ENCODE measurements around the gene SFI1. TPM values are rescaled to one million over a fixed set of nuclear protein-coding genes. Genes with fewer than 3 reads are reported as not detected.

The SFI1 gene
- total RNA-seq, 2 donors from 2014 or later = 42.0 to 52.6 TPM

- Histone ChIP-seq H3K4me1 (ENCODE audit: control insufficient read depth, insufficient read depth, low read length) (no peaks in the 10 kb centered on the region), H3K27ac (ENCODE audit: low read depth, low read length) (no peak overlapping the region), H3K9me3 (ENCODE audit: control insufficient read depth, low read length) (no peaks in the 10 kb centered on the region), H3K9ac (ENCODE audit: extremely low read depth, low read length, poor library complexity, severe bottlenecking) (no peak overlapping the region), H3K36me3 (ENCODE audit: control insufficient read depth, insufficient read depth, low read length) (no peaks in the 10 kb centered on the region), H3K27me3 (ENCODE audit: control insufficient read depth, insufficient read depth, low read length, poor library complexity, severe bottlenecking) (no peaks in the 10 kb centered on the region), H3K4me3 (ENCODE audit: low read length) (no peak overlapping the region)
- Mint-ChIP-seq H3K9me3 (no peaks in the 10 kb centered on the region), H3K4me3 (no peak overlapping the region), H3K36me3 (ENCODE audit: low read depth) (peaks cover 8% of the 10 kb centered on the region), H3K4me1 (peaks cover 2% of the 10 kb centered on the region), H3K27me3 (ENCODE audit: insufficient read depth) (no peaks in the 10 kb centered on the region), H3K27ac (no peak overlapping the region)
- DNase-seq = no peak
- 95 to 100% methylated on average over 1 to 2 of the region's 2 CpGs for WGBS, 2 experiments (ENCODE audit: insufficient coverage in 1 of 2, insufficient read length in 1 of 2)
- TF ChIP-seq CTCF (conservative IDR thresholded peaks at IDR 0.05) = no peak
Observed at GRCh38 chr22:31561970-31562369, 65.6 kb downstream of the SFI1 start.

GRCh38 chr22:31566484-31566883 lies 70.1 kb downstream of the SFI1 start:
- H3K9me3 Mint-ChIP-seq = no peaks in the 10 kb centered on the region
- Histone ChIP-seq H3K4me3 (ENCODE audit: low read length) (no peak overlapping the region), H3K27me3 (ENCODE audit: control insufficient read depth, insufficient read depth, low read length, poor library complexity, severe bottlenecking) (no peaks in the 10 kb centered on the region), H3K4me1 (ENCODE audit: control insufficient read depth, insufficient read depth, low read length) (no peaks in the 10 kb centered on the region), H3K9me3 (ENCODE audit: control insufficient read depth, low read length) (no peaks in the 10 kb centered on the region), H3K36me3 (ENCODE audit: control insufficient read depth, insufficient read depth, low read length) (no peaks in the 10 kb centered on the region), H3K9ac (ENCODE audit: extremely low read depth, low read length, poor library complexity, severe bottlenecking) (no peak overlapping the region), H3K27ac (ENCODE audit: low read depth, low read length) (no peak overlapping the region)
- no peak overlapping the region for H3K27ac Mint-ChIP-seq
- H3K27me3 Mint-ChIP-seq (ENCODE audit: insufficient read depth) = no peaks in the 10 kb centered on the region
- H3K36me3 Mint-ChIP-seq (ENCODE audit: low read depth) = peaks cover 12% of the 10 kb centered on the region
- H3K4me3 Mint-ChIP-seq = no peak overlapping the region
- no peak for TF ChIP-seq CTCF (conservative IDR thresholded peaks at IDR 0.05)
- no peak for DNase-seq
- H3K4me1 Mint-ChIP-seq = peaks cover 3% of the 10 kb centered on the region
- WGBS, 2 experiments (ENCODE audit: insufficient coverage in 1 of 2, insufficient read length in 1 of 2) = 96% methylated on average over 1 of the region's 1 CpG; no CpG with 5 or more reads in 1 of the 2 experiments

- H3K9me3 Mint-ChIP-seq = no peaks in the 10 kb centered on the region
- no peaks in the 10 kb centered on the region for H3K4me1 ChIP-seq (ENCODE audit: control insufficient read depth, insufficient read depth, low read length)
- H3K27ac ChIP-seq (ENCODE audit: low read depth, low read length) = no peak overlapping the region
- no peaks in the 10 kb centered on the region for H3K27me3 ChIP-seq (ENCODE audit: control insufficient read depth, insufficient read depth, low read length, poor library complexity, severe bottlenecking)
- no peak overlapping the region for H3K9ac ChIP-seq (ENCODE audit: extremely low read depth, low read length, poor library complexity, severe bottlenecking)
- H3K27me3 Mint-ChIP-seq (ENCODE audit: insufficient read depth) = no peaks in the 10 kb centered on the region
- H3K4me3 ChIP-seq (ENCODE audit: low read length) = no peak overlapping the region
- no peak for DNase-seq
- no peak overlapping the region for H3K4me3 Mint-ChIP-seq
- H3K4me1 Mint-ChIP-seq = peaks cover 2% of the 10 kb centered on the region
- H3K36me3 ChIP-seq (ENCODE audit: control insufficient read depth, insufficient read depth, low read length) = no peaks in the 10 kb centered on the region
- no peak overlapping the region for H3K27ac Mint-ChIP-seq
- peaks cover 12% of the 10 kb centered on the region for H3K36me3 Mint-ChIP-seq (ENCODE audit: low read depth)
- H3K9me3 ChIP-seq (ENCODE audit: control insufficient read depth, low read length) = no peaks in the 10 kb centered on the region
- no peak for TF ChIP-seq CTCF (conservative IDR thresholded peaks at IDR 0.05)
- 100% methylated on average over 1 of the region's 1 CpG; no CpG with 5 or more reads in 1 of the 2 experiments for WGBS, 2 experiments (ENCODE audit: insufficient coverage in 1 of 2, insufficient read length in 1 of 2)
Observed at GRCh38 chr22:31567196-31567595, 70.9 kb downstream of the SFI1 start.
